Measurements from ENCODE around the gene NTHL1. TPM values are rescaled to one million over a fixed set of nuclear protein-coding genes. Genes with fewer than 3 reads are reported as not detected.

NTHL1 gene
- polyA plus RNA-seq, 4 donors = 13.0 to 27.6 (median 18.5) TPM

GRCh38 chr16:2091547-2092255 is 44.1 kb upstream of the NTHL1 start:
- Histone ChIP-seq H3K9me3 (ENCODE audit: control insufficient read depth in 2 of 2, insufficient read depth in 1 of 2, low read depth in 1 of 2, low read length in 1 of 2) (no peaks in the 10 kb centered on the region), H3K4me1 (ENCODE audit: control insufficient read depth in 3 of 3, insufficient read depth in 2 of 3, low read depth in 1 of 3, low read length in 2 of 3) (peaks cover 0 to 26% (median 0%) of the 10 kb centered on the region in 3 donors), H3K36me3 (ENCODE audit: control insufficient read depth in 3 of 3, insufficient read depth in 2 of 3, low read depth in 1 of 3, low read length in 3 of 3) (peaks cover 6 to 93% (median 7%) of the 10 kb centered on the region in 3 donors), H3K27ac (ENCODE audit: low read depth in 1 of 3, low read length in 2 of 3) (peak overlapping the region; percentile 79 to 85 (median 81)), H3K4me3 (ENCODE audit: low read depth in 1 of 3, low read length in 3 of 3) (peak overlapping the region in 2 of 3 donors; percentile 40 to 47), H3K27me3 (ENCODE audit: control insufficient read depth in 3 of 3, insufficient read depth in 3 of 3, low read length in 3 of 3) (no peaks in the 10 kb centered on the region)
- FAIRE-seq = no peak
- DNase-seq = no peak
- WGBS, 3 donors = 12 to 65% (median 42%) methylated on average over 46 to 49 of the region's 49 CpGs

DNA sequence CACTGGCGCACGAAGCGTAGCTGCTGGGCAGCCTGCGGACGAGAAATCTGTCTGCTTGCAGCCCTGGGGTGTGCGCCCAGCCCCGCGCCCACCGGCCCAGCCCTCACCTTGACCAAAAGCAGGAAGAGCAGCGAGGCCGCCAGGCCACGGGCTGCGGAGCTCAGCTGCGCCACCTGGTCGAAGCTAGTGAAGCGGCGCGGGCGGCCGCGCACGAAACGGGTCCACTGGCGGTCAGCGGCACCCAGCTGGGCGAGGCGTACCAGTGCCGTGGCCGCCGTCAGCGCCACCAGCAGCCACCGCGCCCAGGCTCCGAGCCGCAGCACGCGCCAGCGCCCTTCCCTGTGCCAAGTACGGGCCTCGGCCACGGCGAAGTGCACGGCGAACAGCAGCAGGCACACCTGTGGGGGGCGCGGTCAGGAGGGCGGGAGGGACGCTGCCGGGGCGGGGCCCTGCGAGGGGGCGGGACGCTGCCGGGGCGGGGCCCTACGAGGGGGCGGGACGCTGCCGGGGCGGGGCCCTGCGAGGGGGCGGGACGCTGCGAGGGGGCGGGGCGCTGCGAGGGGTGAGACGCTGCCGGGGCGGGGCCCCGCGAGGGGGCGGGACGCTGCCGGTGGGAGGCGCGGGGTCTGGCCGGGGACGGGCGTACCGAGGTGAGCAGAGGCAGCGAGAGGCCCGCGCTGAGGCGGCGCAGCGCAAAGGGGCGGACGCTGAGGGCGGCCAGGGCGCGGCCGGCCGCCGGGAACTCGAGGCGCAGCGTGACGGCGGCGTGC is 43.3 kb upstream of the NTHL1 start:
- H3K4me3 ChIP-seq (ENCODE audit: low read depth in 1 of 3, low read length in 3 of 3) = peak overlapping the region in 2 of 3 donors; percentile 41 to 47
- FAIRE-seq (no peak), DNase-seq (peak; percentile 92 to 94)
- 24 to 52% (median 37%) methylated on average over 41 to 101 of the region's 101 CpGs for WGBS, 3 donors
- H3K9me3 ChIP-seq (ENCODE audit: control insufficient read depth in 2 of 2, insufficient read depth in 1 of 2, low read depth in 1 of 2, low read length in 1 of 2) = no peaks in the 10 kb centered on the region
- H3K4me1 ChIP-seq (ENCODE audit: control insufficient read depth in 3 of 3, insufficient read depth in 2 of 3, low read depth in 1 of 3, low read length in 2 of 3) = peaks cover 0 to 26% (median 0%) of the 10 kb centered on the region in 3 donors
- peak overlapping the region; percentile 81 to 91 (median 85) for H3K27ac ChIP-seq (ENCODE audit: low read depth in 1 of 3, low read length in 2 of 3)
- peaks cover 5 to 93% (median 7%) of the 10 kb centered on the region in 3 donors for H3K36me3 ChIP-seq (ENCODE audit: control insufficient read depth in 3 of 3, insufficient read depth in 2 of 3, low read depth in 1 of 3, low read length in 3 of 3)
- no peaks in the 10 kb centered on the region for H3K27me3 ChIP-seq (ENCODE audit: control insufficient read depth in 3 of 3, insufficient read depth in 3 of 3, low read length in 3 of 3)

- FAIRE-seq (no peak), DNase-seq (peak in 1 of 2 donors; percentile 16)
- H3K4me1 ChIP-seq (ENCODE audit: control insufficient read depth in 3 of 3, insufficient read depth in 2 of 3, low read depth in 1 of 3, low read length in 2 of 3) = peaks cover 0 to 26% (median 0%) of the 10 kb centered on the region in 3 donors
- no peaks in the 10 kb centered on the region for H3K9me3 ChIP-seq (ENCODE audit: control insufficient read depth in 2 of 2, insufficient read depth in 1 of 2, low read depth in 1 of 2, low read length in 1 of 2)
- H3K4me3 ChIP-seq (ENCODE audit: low read depth in 1 of 3, low read length in 3 of 3) = peak overlapping the region in 1 of 3 donors; percentile 41
- H3K36me3 ChIP-seq (ENCODE audit: control insufficient read depth in 3 of 3, insufficient read depth in 2 of 3, low read depth in 1 of 3, low read length in 3 of 3) = peaks cover 5 to 93% (median 7%) of the 10 kb centered on the region in 3 donors
- no peaks in the 10 kb centered on the region for H3K27me3 ChIP-seq (ENCODE audit: control insufficient read depth in 3 of 3, insufficient read depth in 3 of 3, low read length in 3 of 3)
- peak overlapping the region; percentile 66 to 91 (median 75) for H3K27ac ChIP-seq (ENCODE audit: low read depth in 1 of 3, low read length in 2 of 3)
- whole genome bisulfite sequencing, 3 donors = 53 to 90% (median 71%) methylated on average over 13 to 14 of the region's 14 CpGs
Measured at GRCh38 chr16:2090481-2090776, 42.8 kb upstream of the NTHL1 start.

- Histone ChIP-seq H3K4me3 (ENCODE audit: low read depth in 1 of 3, low read length in 3 of 3) (peak overlapping the region in 1 of 3 donors; percentile 41), H3K27ac (ENCODE audit: low read depth in 1 of 3, low read length in 2 of 3) (peak overlapping the region in 2 of 3 donors; percentile 66 to 91), H3K27me3 (ENCODE audit: control insufficient read depth in 3 of 3, insufficient read depth in 3 of 3, low read length in 3 of 3) (no peaks in the 10 kb centered on the region), H3K4me1 (ENCODE audit: control insufficient read depth in 3 of 3, insufficient read depth in 2 of 3, low read depth in 1 of 3, low read length in 2 of 3) (peaks cover 0 to 26% (median 0%) of the 10 kb centered on the region in 3 donors), H3K36me3 (ENCODE audit: control insufficient read depth in 3 of 3, insufficient read depth in 2 of 3, low read depth in 1 of 3, low read length in 3 of 3) (peaks cover 5 to 93% (median 7%) of the 10 kb centered on the region in 3 donors), H3K9me3 (ENCODE audit: control insufficient read depth in 2 of 2, insufficient read depth in 1 of 2, low read depth in 1 of 2, low read length in 1 of 2) (no peaks in the 10 kb centered on the region)
- no peak for FAIRE-seq
- no peak for DNase-seq
- 91 to 92% (median 91%) methylated on average over 43 to 44 of the region's 44 CpGs for WGBS, 3 donors
Measured at GRCh38 chr16:2089706-2090480, 42.3 kb upstream of the NTHL1 start.

DNA sequence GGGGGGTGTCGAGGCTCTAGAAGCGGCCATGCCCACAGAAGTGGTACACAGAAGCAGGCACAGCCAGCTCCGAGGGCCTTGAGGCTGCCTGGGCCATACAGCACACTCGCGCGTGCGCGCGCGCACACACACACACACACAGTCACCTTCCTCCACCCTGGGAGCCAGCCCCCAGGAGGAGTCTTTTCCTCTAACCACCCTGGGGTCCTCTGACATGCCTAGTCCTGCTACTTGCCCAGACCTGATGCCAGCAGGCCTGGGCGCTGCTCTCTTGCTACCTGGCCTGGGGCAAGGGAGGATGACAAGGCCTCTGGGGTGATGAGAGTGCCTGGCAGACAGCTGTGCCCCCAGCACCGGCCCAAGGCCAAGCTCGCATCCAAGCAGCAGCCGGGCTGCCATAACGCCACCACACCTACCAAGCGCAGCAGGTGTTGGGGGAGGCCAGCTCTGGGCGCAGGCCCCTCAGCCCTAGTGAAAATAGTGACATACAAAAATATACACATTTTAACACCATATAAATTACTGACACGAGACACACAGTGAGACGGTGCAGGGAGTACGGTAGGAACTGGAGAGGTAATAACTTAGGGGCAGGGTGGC is 41.2 kb upstream of the NTHL1 start:
- H3K9me3 ChIP-seq (ENCODE audit: control insufficient read depth in 2 of 2, insufficient read depth in 1 of 2, low read depth in 1 of 2, low read length in 1 of 2) = no peaks in the 10 kb centered on the region
- 84 to 91% (median 88%) methylated on average over 20 of the region's 20 CpGs for WGBS, 3 donors
- H3K36me3 ChIP-seq (ENCODE audit: control insufficient read depth in 3 of 3, insufficient read depth in 2 of 3, low read depth in 1 of 3, low read length in 3 of 3) = peaks cover 2 to 93% (median 8%) of the 10 kb centered on the region in 3 donors
- peaks cover 0 to 26% (median 0%) of the 10 kb centered on the region in 3 donors for H3K4me1 ChIP-seq (ENCODE audit: control insufficient read depth in 3 of 3, insufficient read depth in 2 of 3, low read depth in 1 of 3, low read length in 2 of 3)
- no peak overlapping the region for H3K4me3 ChIP-seq (ENCODE audit: low read depth in 1 of 3, low read length in 3 of 3)
- no peak for FAIRE-seq
- H3K27me3 ChIP-seq (ENCODE audit: control insufficient read depth in 3 of 3, insufficient read depth in 3 of 3, low read length in 3 of 3) = no peaks in the 10 kb centered on the region
- no peak overlapping the region for H3K27ac ChIP-seq (ENCODE audit: low read depth in 1 of 3, low read length in 2 of 3)
- no peak for DNase-seq

- DNase-seq (peak in 1 of 2 donors; percentile 7), FAIRE-seq (no peak)
- H3K27ac ChIP-seq (ENCODE audit: low read depth in 1 of 3, low read length in 2 of 3) = no peak overlapping the region
- no peaks in the 10 kb centered on the region for H3K27me3 ChIP-seq (ENCODE audit: control insufficient read depth in 3 of 3, insufficient read depth in 3 of 3, low read length in 3 of 3)
- peaks cover 0 to 28% (median 0%) of the 10 kb centered on the region in 3 donors for H3K4me1 ChIP-seq (ENCODE audit: control insufficient read depth in 3 of 3, insufficient read depth in 2 of 3, low read depth in 1 of 3, low read length in 2 of 3)
- H3K4me3 ChIP-seq (ENCODE audit: low read depth in 1 of 3, low read length in 3 of 3) = no peak overlapping the region
- 89 to 90% (median 90%) methylated on average over 39 to 41 of the region's 41 CpGs for WGBS, 3 donors
- H3K9me3 ChIP-seq (ENCODE audit: control insufficient read depth in 2 of 2, insufficient read depth in 1 of 2, low read depth in 1 of 2, low read length in 1 of 2) = no peaks in the 10 kb centered on the region
- peaks cover 2 to 93% (median 10%) of the 10 kb centered on the region in 3 donors for H3K36me3 ChIP-seq (ENCODE audit: control insufficient read depth in 3 of 3, insufficient read depth in 2 of 3, low read depth in 1 of 3, low read length in 3 of 3)
Measured at GRCh38 chr16:2087748-2088631, 40.4 kb upstream of the NTHL1 start.

- FAIRE-seq = no peak
- H3K36me3 ChIP-seq (ENCODE audit: control insufficient read depth in 3 of 3, insufficient read depth in 2 of 3, low read depth in 1 of 3, low read length in 3 of 3) = peaks cover 3 to 93% (median 10%) of the 10 kb centered on the region in 3 donors
- H3K9me3 ChIP-seq (ENCODE audit: control insufficient read depth in 2 of 2, insufficient read depth in 1 of 2, low read depth in 1 of 2, low read length in 1 of 2) = no peaks in the 10 kb centered on the region
- no peaks in the 10 kb centered on the region for H3K27me3 ChIP-seq (ENCODE audit: control insufficient read depth in 3 of 3, insufficient read depth in 3 of 3, low read length in 3 of 3)
- H3K27ac ChIP-seq (ENCODE audit: low read depth in 1 of 3, low read length in 2 of 3) = no peak overlapping the region
- 90 to 94% (median 92%) methylated on average over 27 to 30 of the region's 30 CpGs for WGBS, 3 donors
- H3K4me1 ChIP-seq (ENCODE audit: control insufficient read depth in 3 of 3, insufficient read depth in 2 of 3, low read depth in 1 of 3, low read length in 2 of 3) = peaks cover 0 to 26% (median 0%) of the 10 kb centered on the region in 3 donors
- H3K4me3 ChIP-seq (ENCODE audit: low read depth in 1 of 3, low read length in 3 of 3) = no peak overlapping the region
- DNase-seq = no peak
Measured at GRCh38 chr16:2086812-2087747, 39.4 kb upstream of the NTHL1 start.

Data from small intestine (tissue), 7 donors.